Measurements from ENCODE around the gene MICAL2.

The MICAL2 gene

DNA sequence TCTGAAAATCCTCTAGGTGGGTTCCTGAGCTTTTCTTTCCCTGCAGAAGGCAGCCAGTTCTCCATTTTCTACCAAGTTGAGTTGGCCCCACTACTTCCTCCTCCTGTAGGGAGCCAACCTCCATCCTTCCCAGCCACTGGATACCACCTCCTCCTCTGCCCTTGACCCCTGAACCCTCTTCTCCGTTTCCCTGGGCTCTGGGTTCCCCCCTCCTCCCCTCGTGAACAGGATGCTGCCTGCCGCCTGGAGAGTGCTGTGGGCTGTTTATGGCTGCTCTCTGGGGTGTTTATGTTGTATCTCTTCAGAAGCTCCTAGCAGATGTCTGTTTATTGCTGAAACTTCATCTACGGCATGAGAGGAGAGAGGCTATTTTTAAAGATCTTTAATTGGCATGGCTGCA is 8.6 kb downstream of the MICAL2 start:
- TF ChIP-seq, protein P1, sequence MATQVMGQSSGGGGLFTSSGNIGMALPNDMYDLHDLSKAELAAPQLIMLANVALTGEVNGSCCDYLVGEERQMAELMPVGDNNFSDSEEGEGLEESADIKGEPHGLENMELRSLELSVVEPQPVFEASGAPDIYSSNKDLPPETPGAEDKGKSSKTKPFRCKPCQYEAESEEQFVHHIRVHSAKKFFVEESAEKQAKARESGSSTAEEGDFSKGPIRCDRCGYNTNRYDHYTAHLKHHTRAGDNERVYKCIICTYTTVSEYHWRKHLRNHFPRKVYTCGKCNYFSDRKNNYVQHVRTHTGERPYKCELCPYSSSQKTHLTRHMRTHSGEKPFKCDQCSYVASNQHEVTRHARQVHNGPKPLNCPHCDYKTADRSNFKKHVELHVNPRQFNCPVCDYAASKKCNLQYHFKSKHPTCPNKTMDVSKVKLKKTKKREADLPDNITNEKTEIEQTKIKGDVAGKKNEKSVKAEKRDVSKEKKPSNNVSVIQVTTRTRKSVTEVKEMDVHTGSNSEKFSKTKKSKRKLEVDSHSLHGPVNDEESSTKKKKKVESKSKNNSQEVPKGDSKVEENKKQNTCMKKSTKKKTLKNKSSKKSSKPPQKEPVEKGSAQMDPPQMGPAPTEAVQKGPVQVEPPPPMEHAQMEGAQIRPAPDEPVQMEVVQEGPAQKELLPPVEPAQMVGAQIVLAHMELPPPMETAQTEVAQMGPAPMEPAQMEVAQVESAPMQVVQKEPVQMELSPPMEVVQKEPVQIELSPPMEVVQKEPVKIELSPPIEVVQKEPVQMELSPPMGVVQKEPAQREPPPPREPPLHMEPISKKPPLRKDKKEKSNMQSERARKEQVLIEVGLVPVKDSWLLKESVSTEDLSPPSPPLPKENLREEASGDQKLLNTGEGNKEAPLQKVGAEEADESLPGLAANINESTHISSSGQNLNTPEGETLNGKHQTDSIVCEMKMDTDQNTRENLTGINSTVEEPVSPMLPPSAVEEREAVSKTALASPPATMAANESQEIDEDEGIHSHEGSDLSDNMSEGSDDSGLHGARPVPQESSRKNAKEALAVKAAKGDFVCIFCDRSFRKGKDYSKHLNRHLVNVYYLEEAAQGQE (IDR thresholded peaks at IDR 0.05; ENCODE audit: insufficient read depth in 1 of 2, low read depth in 2 of 2, low read length in 2 of 2) = no peak
- no peak for TF ChIP-seq SIN3A (IDR thresholded peaks at IDR 0.05; ENCODE audit: borderline replicate concordance, insufficient read depth, low read length)

DNA sequence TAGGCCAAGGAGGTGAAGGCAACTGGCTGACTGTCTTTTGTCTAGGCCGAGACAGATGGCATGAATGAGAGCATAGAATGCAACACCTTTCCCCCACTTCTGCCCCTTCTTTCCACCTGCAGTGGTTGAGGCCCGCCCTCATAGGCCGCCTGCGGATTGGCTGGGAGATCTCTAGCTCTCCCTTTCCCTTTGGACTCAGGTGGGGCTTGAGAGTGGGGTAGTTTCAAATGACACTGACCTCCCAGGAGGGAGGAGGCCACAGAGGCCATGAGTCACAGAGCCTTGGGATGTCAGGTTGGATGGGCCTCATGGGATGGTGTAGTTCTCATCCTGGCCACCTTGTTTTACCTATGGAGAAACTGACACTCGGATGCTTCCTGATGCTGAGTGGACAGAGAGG is 9.1 kb downstream of the MICAL2 start:
- TF ChIP-seq POLR2AphosphoS5 (IDR thresholded peaks at IDR 0.05; ENCODE audit: low read depth, low read length) = no peak

DNA sequence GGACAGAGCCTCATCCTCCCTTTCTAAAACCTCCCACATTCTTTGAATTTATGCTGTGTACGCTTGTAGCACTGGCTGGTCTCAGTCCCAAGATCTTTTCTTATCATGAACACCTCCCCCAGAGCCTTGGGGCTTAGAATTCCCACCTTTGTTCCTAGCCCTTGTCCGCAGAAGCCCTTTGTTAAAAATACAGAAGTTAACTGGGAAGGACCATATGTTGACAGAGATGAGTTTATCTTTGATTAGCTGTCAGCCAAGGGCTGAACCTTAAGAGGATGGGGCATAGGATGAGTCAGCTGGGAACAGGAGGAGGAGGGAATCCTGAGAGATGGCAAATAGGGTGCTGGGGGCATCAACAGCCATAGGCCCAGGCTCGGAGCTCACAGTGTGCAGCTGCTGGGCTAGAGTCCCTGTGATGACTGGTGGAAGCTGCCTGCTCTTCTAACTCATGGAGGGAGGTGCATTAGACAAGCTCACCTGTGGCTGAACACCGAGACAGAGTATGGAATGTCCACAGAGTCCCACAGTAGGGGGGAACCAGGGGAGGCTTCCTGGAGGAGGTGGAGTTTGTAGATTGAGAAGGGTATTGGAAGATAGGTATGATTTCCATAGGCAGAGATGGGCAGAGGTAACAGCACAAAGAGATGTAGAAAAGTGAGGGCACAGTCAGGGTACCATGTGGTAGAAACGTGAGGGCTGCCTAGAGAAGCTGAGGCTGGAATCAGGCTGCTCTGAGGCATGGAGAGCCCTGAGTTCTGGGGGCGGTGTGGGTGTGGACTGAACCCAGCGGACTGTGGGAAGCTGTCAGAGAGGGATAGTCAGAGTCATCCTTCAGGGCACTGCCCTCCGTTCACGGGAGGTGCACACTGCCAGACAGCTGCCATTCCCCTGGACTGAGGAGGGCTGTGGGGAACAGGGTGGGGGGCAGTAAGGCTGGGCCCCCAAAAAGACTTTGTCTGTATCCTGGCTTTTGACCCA is 9.9 kb downstream of the MICAL2 start:
- TF ChIP-seq, protein P1 (IDR thresholded peaks at IDR 0.05; ENCODE audit: insufficient read depth in 1 of 2, low read depth in 2 of 2, low read length in 2 of 2) = no peak
- TF ChIP-seq POLR2AphosphoS5 (IDR thresholded peaks at IDR 0.05; ENCODE audit: low read depth, low read length) (no peak), SIN3A (IDR thresholded peaks at IDR 0.05; ENCODE audit: borderline replicate concordance, insufficient read depth, low read length) (no peak), TAF1 (IDR thresholded peaks at IDR 0.05; ENCODE audit: borderline replicate concordance, insufficient read depth, low read length) (no peak)

DNA sequence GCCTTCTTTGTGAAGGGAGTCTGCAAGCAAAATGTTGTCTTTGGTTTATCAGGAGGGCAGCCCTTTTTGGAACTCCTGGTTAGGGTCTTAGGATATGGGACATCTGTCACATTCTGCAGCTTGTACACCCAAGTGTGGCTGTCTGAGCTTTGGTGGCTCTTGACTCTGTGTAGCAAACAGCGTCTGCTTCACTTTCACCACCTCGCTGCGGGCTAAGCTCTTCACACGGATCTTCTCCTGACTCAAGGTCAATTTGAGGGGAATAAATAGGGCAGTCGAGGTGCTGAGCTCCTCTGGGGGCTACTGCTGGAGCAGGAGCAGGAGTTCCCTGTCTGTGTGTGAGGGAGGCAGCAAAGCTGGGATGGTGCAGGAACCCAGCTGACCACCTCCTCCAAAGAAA is 10.6 kb downstream of the MICAL2 start:
- no peak for TF ChIP-seq POLR2AphosphoS5 (IDR thresholded peaks at IDR 0.05; ENCODE audit: low read depth, low read length)
- TF ChIP-seq TAF1 (IDR thresholded peaks at IDR 0.05; ENCODE audit: borderline replicate concordance, insufficient read depth, low read length) = no peak
- no peak for TF ChIP-seq FOXP2 (optimal IDR thresholded peaks at IDR 0.05; ENCODE audit: borderline replicate concordance, extremely low read depth, extremely low read length, insufficient read depth)
- no peak for TF ChIP-seq SIN3A (IDR thresholded peaks at IDR 0.05; ENCODE audit: borderline replicate concordance, insufficient read depth, low read length)
- TF ChIP-seq, protein P1 (IDR thresholded peaks at IDR 0.05; ENCODE audit: insufficient read depth in 1 of 2, low read depth in 2 of 2, low read length in 2 of 2) = no peak

DNA sequence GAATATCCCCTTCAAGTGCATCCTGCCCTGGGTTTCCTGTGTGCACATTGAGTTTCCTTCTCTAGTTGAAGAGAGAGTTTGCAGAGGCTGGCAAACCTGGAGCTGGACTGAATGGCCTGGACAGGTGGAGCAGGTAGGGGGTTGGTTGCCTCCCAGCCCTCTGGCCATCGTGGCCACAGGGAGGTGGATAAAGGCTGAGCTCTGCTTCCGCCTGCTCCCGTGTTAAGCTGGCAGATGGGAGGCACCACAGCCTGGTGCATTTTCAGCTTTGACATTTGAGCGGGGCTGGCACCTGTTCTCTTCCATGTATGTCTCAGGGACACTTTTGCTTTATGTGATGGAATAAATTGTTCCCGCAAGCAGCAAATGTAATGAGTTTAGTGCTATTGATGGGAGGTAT is 11.1 kb downstream of the MICAL2 start:
- TF ChIP-seq FOXP2 (optimal IDR thresholded peaks at IDR 0.05; ENCODE audit: borderline replicate concordance, extremely low read depth, extremely low read length, insufficient read depth) (no peak), POLR2AphosphoS5 (IDR thresholded peaks at IDR 0.05; ENCODE audit: low read depth, low read length) (no peak), TAF1 (IDR thresholded peaks at IDR 0.05; ENCODE audit: borderline replicate concordance, insufficient read depth, low read length) (no peak)

DNA sequence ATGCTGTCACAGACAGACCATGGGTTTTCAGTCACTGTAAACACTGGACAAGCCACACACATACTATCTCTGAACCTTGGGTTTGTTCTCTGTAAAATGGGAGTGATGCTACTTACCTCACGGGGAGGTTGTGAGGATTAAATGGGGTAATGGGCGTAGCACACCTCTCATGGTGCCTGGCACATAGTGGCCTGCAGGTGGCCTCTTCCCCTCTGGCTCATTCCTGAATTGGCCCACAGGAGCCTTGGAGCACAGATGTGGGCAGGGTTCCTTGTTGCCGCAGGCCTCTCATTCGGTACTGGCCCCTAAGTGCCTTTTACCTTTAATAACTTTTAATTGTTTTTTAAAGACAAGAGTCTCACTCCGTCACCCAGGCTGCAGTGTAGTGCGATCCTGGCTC is 11.7 kb downstream of the MICAL2 start:
- TF ChIP-seq, protein P1 (IDR thresholded peaks at IDR 0.05; ENCODE audit: insufficient read depth in 1 of 2, low read depth in 2 of 2, low read length in 2 of 2) = no peak
- TF ChIP-seq POLR2AphosphoS5 (IDR thresholded peaks at IDR 0.05; ENCODE audit: low read depth, low read length) = no peak
- TF ChIP-seq FOXP2 (optimal IDR thresholded peaks at IDR 0.05; ENCODE audit: borderline replicate concordance, extremely low read depth, extremely low read length, insufficient read depth) = no peak
- no peak for TF ChIP-seq TAF1 (IDR thresholded peaks at IDR 0.05; ENCODE audit: borderline replicate concordance, insufficient read depth, low read length)
- no peak for TF ChIP-seq SIN3A (IDR thresholded peaks at IDR 0.05; ENCODE audit: borderline replicate concordance, insufficient read depth, low read length)

Data from PFSK-1 (cell line).